Endothelial cell of umbilical vein (primary cell): ENCODE measurements around the gene MED15. TPM values are rescaled to one million over a fixed set of nuclear protein-coding genes. Genes with fewer than 3 reads are reported as not detected.

Experiments used
- BruUV-seq: library from RNA; stranded (reverse); fragments of 400-500 nt; replicated peaks from 2 replicates; lab custom pipeline; 2021; lab: Mats Ljungman, UMichigan
- CTCF ChIA-PET: fragments of 300-600, 350-600 bp; sonication (Branson Sonifier 250); formaldehyde crosslinking; loops from one replicate; lab custom pipeline; 2021; ENCODE audit warnings: antibody characterized with exemption, inconsistent platforms; lab: Charles Lee
- POLR2A ChIA-PET: fragments of 300-600, 350-600 bp; sonication (Branson Sonifier 250); formaldehyde crosslinking; loops from one replicate; lab custom pipeline; 2021; ENCODE audit warnings: antibody characterized with exemption, inconsistent platforms; lab: Charles Lee
- DNase-seq: peaks from one replicate; pipeline ENCODE4 v3.0.0-alpha.2; 2011; ENCODE audit warnings: low read depth, low spot score
- FAIRE-seq: peaks from 2 replicates; lab custom pipeline; 2011; peaks lifted over from hg19 to GRCh38; lab: Jason Lieb, UNC
- H2AFZ ChIP-seq: 2 replicates; pipeline ENCODE4 v1.6.0; 2012; ENCODE audit warnings: low read depth, low read length, control low read depth, inconsistent platforms
- H3K27ac ChIP-seq: 2 replicates; pipeline ENCODE4 v1.5.1; 2011; ENCODE audit warnings: low read depth, mild to moderate bottlenecking, control low read depth, low read length, moderate library complexity; ENCODE audit not compliant: insufficient read depth
- H3K27me3 ChIP-seq, 2 experiments: 2 replicates each; pipeline versions ENCODE4 v1.6.0 to v1.6.1; 2011; ENCODE audit warnings: low read length in 2 of 2, mixed read lengths in 1 of 2; ENCODE audit not compliant: control insufficient read depth in 2 of 2, insufficient read depth in 2 of 2
- H3K36me3 ChIP-seq, 2 experiments: 2 replicates in 1 of 2; 3 replicates in 1 of 2; pipeline ENCODE4 v1.5.1; 2011; ENCODE audit warnings: low read length in 2 of 2, mild to moderate bottlenecking in 1 of 2, moderate library complexity in 1 of 2; ENCODE audit not compliant: control insufficient read depth in 2 of 2, insufficient read depth in 2 of 2; ENCODE audit errors: extremely low read depth in 1 of 2
- H3K4me1 ChIP-seq: 3 replicates; pipeline ENCODE4 v1.5.1; 2011; ENCODE audit warnings: mild to moderate bottlenecking, low read length; ENCODE audit not compliant: control insufficient read depth, insufficient read depth; ENCODE audit errors: extremely low read depth
- H3K4me2 ChIP-seq: 2 replicates; pipeline ENCODE4 v1.6.1; 2011; ENCODE audit warnings: low read length, control low read depth, mixed read lengths; ENCODE audit not compliant: insufficient read depth
- H3K4me3 ChIP-seq, 3 experiments: fragments of 200-600 bp in 1 of 3; sonication (generic), shearing (Covaris generic) in 1 of 3; replicated peaks in 1 of 3; 2 replicates each; pipeline ENCODE4 v1.5.1; 2011 to 2016; ENCODE audit warnings: control low read depth in 3 of 3, low read length in 3 of 3, mild to moderate bottlenecking in 2 of 3, inconsistent platforms in 1 of 3, low read depth in 1 of 3, moderate library complexity in 1 of 3; ENCODE audit not compliant: insufficient read depth in 1 of 3
- H3K79me2 ChIP-seq: 2 replicates; pipeline ENCODE4 v1.6.0; 2012; ENCODE audit warnings: low read length, inconsistent platforms; ENCODE audit not compliant: control insufficient read depth, insufficient read depth
- H3K9ac ChIP-seq: replicated peaks from 2 replicates; pipeline ENCODE3; 2011; ENCODE audit warnings: low read length, control low read depth; ENCODE audit not compliant: insufficient read depth; ENCODE audit errors: extremely low read depth
- H3K9me1 ChIP-seq: replicated peaks from 3 replicates; pipeline ENCODE4 v1.6.0; 2011; ENCODE audit warnings: mild to moderate bottlenecking, low read length; ENCODE audit not compliant: control insufficient read depth, insufficient read depth; ENCODE audit errors: extremely low read depth
- H3K9me3 ChIP-seq: replicated peaks from 2 replicates; pipeline ENCODE4 v1.5.1; 2012; ENCODE audit warnings: low read length, inconsistent platforms; ENCODE audit not compliant: control insufficient read depth, insufficient read depth
- H4K20me1 ChIP-seq: replicated peaks from 2 replicates; pipeline ENCODE3; 2011; ENCODE audit warnings: mild to moderate bottlenecking, low read length; ENCODE audit not compliant: control insufficient read depth, insufficient read depth; ENCODE audit errors: extremely low read depth
- CTCF ChIP-seq, 2 donors: IDR thresholded peaks; 1 replicate in 1 of 2; 2 replicates in 1 of 2; pipeline ENCODE4 v1.5.1; 2011; ENCODE audit warnings: low read length in 2 of 2, mild to moderate bottlenecking in 2 of 2, moderate library complexity in 2 of 2, control low read depth in 1 of 2, inconsistent platforms in 1 of 2, low read depth in 1 of 2; ENCODE audit not compliant: insufficient read depth in 1 of 2; ENCODE audit errors: extremely low read depth in 1 of 2
- EZH2 ChIP-seq: IDR thresholded peaks from 2 replicates; pipeline ENCODE4 v1.6.1; 2012; ENCODE audit warnings: borderline replicate concordance, low read depth, mild to moderate bottlenecking, moderate library complexity, low read length, inconsistent platforms; ENCODE audit not compliant: severe bottlenecking
- FOS ChIP-seq: IDR thresholded peaks from 2 replicates; pipeline ENCODE4 v1.6.1; 2011; ENCODE audit warnings: mild to moderate bottlenecking, low read length, moderate library complexity, borderline replicate concordance; ENCODE audit not compliant: insufficient read depth
- GATA2 ChIP-seq: IDR thresholded peaks from 2 replicates; pipeline ENCODE4 v1.7.0; 2011; ENCODE audit warnings: low read depth, mild to moderate bottlenecking, moderate library complexity, mixed read lengths, low read length; ENCODE audit not compliant: insufficient read length, insufficient read depth
- JUN ChIP-seq: IDR thresholded peaks from 2 replicates; pipeline ENCODE4 v1.6.1; 2011; ENCODE audit warnings: borderline replicate concordance, low read depth; ENCODE audit not compliant: insufficient read length, insufficient read depth
- MYC ChIP-seq: IDR thresholded peaks from one replicate; pipeline ENCODE4 v1.6.1; 2011; ENCODE audit warnings: mild to moderate bottlenecking, low read depth, low read length
- POLR2A ChIP-seq: IDR thresholded peaks from 2 replicates; pipeline ENCODE4 v1.6.1; 2012; ENCODE audit warnings: low read depth, mild to moderate bottlenecking, control low read depth, low read length
- POLR2AphosphoS5 ChIP-seq: IDR thresholded peaks from 2 replicates; pipeline ENCODE4 v1.6.1; 2012; ENCODE audit warnings: low read depth, mild to moderate bottlenecking, control low read depth, low read length, moderate library complexity; ENCODE audit not compliant: insufficient read depth
- dilution Hi-C: fragments of 300-500 bp; cut with MboI; formaldehyde crosslinking; loops from one replicate; pipeline ENCODE4 v1.15.0; 2019; ENCODE audit warnings: low sequenced_read_pairs; ENCODE audit not compliant: extremely low pct_ligation_motif_present
- intact Hi-C: fragments of 100-400 bp; cut with micrococcal nuclease; formaldehyde crosslinking; loops from one replicate; pipeline ENCODE4 v1.10.0; 2022
- polyA plus RNA-seq, 4 experiments: library from polyadenylated mRNA; depleted of rRNA in 3 of 4; stranded (reverse) in 3 of 4; unstranded in 1 of 4; fragments of >200 nt; gene quantifications; 2 replicates each; pipeline versions ENCODE4 v1.2.1 to v1.2.3, GENCODE V29; 2011 to 2012; ENCODE audit warnings: missing spikeins in 1 of 4
- total RNA-seq: library from RNA; stranded (reverse); gene quantifications from 2 replicates; pipeline ENCODE4 v1.2.3, GENCODE V29; 2021

Gene MED15
- total and polyA plus RNA-seq, 2 donors (not counting 3 experiments of a cell fraction or from before 2014, with no cell fraction given), result 68.1 to 138 TPM

- Histone ChIP-seq H3K4me1 (peaks cover 38% of the 10 kb centered on the region), H3K36me3 (peaks cover 0 to 4% of the 10 kb centered on the region in 2 experiments), H3K27me3 (no peaks in the 10 kb centered on the region), H3K4me3 (no peak overlapping the region), H3K4me2 (no peak overlapping the region), H3K9me1 (no peaks in the 10 kb centered on the region), H3K9ac (no peak overlapping the region), H3K27ac (no peak overlapping the region), H3K79me2 (peaks cover 87% of the 10 kb centered on the region), H2AFZ (no peak overlapping the region), H3K9me3 (no peaks in the 10 kb centered on the region), H4K20me1 (peaks cover 16% of the 10 kb centered on the region)
- intact Hi-C loops (no loop called here), dilution Hi-C loops (no loop called here)
- ChIA-PET POLR2A (no interaction called here), CTCF (interaction anchor here (1.6 to 2.2 kb wide), 2 partner anchors 17 to 21 kb away, joined by 3 to 7 read pairs; no protein-coding TSS in a partner anchor)
- DNase-seq (no peak), FAIRE-seq (no peak)
- no TSS peak for BruUV-seq
- TF ChIP-seq JUN (no peak), CTCF (IDR thresholded peaks at IDR 0.05; ENCODE audit: extremely low read depth in 1 of 2, insufficient read depth in 1 of 2, low read depth in 1 of 2, low read length in 2 of 2) (no peak), EZH2 (no peak), MYC (no peak)
These were observed 39.6 kb downstream of the MED15 start for GRCh38 chr22:20547029-20547428.

GRCh38 chr22:20548806-20549205, 41.4 kb downstream of the MED15 start:
- H3K27ac ChIP-seq, result no peak overlapping the region
- H3K79me2 ChIP-seq, result peaks cover 90% of the 10 kb centered on the region
- CTCF ChIA-PET, result interaction anchor here (0.7 to 5.0 kb wide), 4 partner anchors 16 to 130 kb away, joined by 3 to 36 read pairs (median 4); no protein-coding TSS in a partner anchor
- no peaks in the 10 kb centered on the region for H3K27me3 ChIP-seq
- no peaks in the 10 kb centered on the region for H3K9me3 ChIP-seq
- H3K9me1 ChIP-seq, result no peaks in the 10 kb centered on the region
- peaks cover 0 to 4% of the 10 kb centered on the region in 2 experiments for H3K36me3 ChIP-seq
- TF ChIP-seq JUN (no peak), GATA2 (no peak), MYC (no peak), POLR2A (no peak), CTCF (IDR thresholded peaks at IDR 0.05; ENCODE audit: extremely low read depth in 1 of 2, insufficient read depth in 1 of 2, low read depth in 1 of 2, low read length in 2 of 2) (no peak), POLR2AphosphoS5 (no peak), FOS (no peak), EZH2 (no peak)
- H3K4me3 ChIP-seq, result no peak overlapping the region
- FAIRE-seq, result no peak
- DNase-seq, result no peak
- no peak overlapping the region for H3K9ac ChIP-seq
- H3K4me1 ChIP-seq, result peaks cover 53% of the 10 kb centered on the region
- H3K4me2 ChIP-seq, result no peak overlapping the region
- no peak overlapping the region for H2AFZ ChIP-seq
- POLR2A ChIA-PET, result no interaction called here
- intact Hi-C loops, result no loop called here
- dilution Hi-C loops, result no loop called here
- peaks cover 10% of the 10 kb centered on the region for H4K20me1 ChIP-seq
- BruUV-seq, result no TSS peak
